ENCODE data around the gene PYGB.

Gene PYGB

DNA sequence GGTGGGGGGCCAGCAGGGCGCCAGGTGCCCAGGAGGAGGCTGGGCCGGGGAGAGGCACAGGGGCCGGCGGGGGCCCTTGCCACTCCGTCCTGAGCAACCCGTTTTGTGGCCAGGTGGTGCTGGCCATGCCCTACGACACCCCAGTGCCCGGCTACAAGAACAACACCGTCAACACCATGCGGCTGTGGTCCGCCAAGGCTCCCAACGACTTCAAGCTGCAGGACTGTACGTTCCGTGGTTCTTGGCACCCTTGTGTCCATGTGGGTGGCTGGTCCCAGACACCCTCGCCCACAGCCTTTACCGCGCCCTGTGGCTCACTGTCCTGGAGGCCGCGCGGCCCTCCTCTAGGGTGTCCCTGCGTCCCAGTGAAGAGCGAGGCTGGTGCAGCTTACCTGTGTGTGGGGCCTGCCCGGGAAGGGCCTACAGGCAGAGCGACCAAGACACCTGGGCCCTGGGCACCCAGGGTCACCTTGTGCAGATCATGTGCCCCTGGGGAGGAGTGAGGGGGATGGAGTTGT is 28.7 kb downstream of the PYGB start:
- no peak for TF ChIP-seq CTCF (IDR thresholded peaks at IDR 0.05; ENCODE audit: extremely low read depth, missing control alignments)
- DNase-seq (ENCODE audit: low spot score): no peak

DNA sequence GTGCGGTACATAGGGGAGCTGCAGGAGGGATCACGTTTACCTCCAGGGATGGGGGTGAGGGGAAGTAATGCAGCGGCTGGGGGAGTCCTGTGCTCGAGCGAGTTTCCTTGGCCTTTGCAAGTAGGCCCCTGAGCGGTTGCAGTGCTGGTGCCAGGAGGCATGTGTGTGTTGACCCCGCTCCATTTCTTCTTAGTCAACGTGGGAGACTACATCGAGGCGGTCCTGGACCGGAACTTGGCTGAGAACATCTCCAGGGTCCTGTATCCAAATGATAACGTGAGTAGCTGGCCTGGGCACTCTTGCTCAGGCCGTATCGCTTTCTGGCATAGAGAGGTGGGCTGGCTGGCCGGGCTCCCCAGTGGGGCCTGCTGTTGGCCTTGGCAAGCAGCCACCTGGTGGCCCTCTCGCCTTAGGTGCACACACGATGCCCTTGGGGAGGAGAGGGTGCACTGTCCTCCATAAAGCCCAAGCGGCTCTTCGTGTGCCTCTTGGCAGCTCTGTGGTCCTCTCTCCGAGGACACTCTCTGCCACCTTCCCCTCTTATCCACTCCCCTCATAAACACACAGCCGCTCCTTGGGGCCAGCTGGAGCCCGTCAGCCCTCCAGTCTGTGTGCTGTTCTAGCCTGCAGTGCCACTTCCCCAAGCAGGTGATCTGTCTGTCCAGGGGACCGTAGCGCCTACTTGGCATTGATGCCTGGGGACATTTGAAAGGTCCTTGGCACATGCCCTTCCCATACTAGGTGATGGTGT is 29.3 kb downstream of the PYGB start:
- DNase-seq (ENCODE audit: low spot score): no peak
- TF ChIP-seq CTCF (IDR thresholded peaks at IDR 0.05; ENCODE audit: extremely low read depth, missing control alignments): no peak

- no peak for DNase-seq (ENCODE audit: low spot score)
- TF ChIP-seq CTCF (IDR thresholded peaks at IDR 0.05; ENCODE audit: extremely low read depth, missing control alignments): no peak
These were observed 30.1 kb downstream of the PYGB start for GRCh38 chr20:25277941-25278521.

GRCh38 chr20:25278636-25279361 is 30.9 kb downstream of the PYGB start:
- no peak for DNase-seq (ENCODE audit: low spot score)
- TF ChIP-seq CTCF (IDR thresholded peaks at IDR 0.05; ENCODE audit: extremely low read depth, missing control alignments): no peak

- DNase-seq (ENCODE audit: low spot score): no peak
- TF ChIP-seq CTCF (IDR thresholded peaks at IDR 0.05; ENCODE audit: extremely low read depth, missing control alignments): no peak
These were observed 31.5 kb downstream of the PYGB start for GRCh38 chr20:25279403-25279802.

DNA sequence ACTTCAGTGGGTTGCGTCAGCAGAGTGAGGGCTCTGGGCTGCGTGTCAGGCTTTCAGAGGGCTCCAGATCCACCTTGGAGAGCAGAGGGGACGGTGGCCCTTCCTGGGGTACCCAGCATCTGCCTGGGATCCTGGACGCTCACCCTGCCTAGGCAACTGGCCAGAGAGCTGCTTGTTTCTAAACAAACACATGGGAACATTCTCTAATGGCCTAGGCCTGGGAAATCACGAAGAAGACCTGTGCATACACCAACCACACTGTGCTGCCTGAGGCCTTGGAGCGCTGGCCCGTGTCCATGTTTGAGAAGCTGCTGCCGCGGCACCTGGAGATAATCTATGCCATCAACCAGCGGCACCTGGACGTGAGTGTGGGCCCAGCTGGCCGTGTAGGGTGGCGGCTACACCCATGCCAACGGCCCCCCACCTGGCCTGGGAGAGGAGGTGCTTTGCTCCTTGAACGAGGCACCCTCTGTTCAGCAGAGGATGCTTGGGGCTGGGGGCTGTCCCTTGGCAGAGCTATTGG is 32.2 kb downstream of the PYGB start:
- no peak for TF ChIP-seq CTCF (IDR thresholded peaks at IDR 0.05; ENCODE audit: extremely low read depth, missing control alignments)
- no peak for DNase-seq (ENCODE audit: low spot score)
